ENCODE measurements around the gene KCNMB2.

DNA sequence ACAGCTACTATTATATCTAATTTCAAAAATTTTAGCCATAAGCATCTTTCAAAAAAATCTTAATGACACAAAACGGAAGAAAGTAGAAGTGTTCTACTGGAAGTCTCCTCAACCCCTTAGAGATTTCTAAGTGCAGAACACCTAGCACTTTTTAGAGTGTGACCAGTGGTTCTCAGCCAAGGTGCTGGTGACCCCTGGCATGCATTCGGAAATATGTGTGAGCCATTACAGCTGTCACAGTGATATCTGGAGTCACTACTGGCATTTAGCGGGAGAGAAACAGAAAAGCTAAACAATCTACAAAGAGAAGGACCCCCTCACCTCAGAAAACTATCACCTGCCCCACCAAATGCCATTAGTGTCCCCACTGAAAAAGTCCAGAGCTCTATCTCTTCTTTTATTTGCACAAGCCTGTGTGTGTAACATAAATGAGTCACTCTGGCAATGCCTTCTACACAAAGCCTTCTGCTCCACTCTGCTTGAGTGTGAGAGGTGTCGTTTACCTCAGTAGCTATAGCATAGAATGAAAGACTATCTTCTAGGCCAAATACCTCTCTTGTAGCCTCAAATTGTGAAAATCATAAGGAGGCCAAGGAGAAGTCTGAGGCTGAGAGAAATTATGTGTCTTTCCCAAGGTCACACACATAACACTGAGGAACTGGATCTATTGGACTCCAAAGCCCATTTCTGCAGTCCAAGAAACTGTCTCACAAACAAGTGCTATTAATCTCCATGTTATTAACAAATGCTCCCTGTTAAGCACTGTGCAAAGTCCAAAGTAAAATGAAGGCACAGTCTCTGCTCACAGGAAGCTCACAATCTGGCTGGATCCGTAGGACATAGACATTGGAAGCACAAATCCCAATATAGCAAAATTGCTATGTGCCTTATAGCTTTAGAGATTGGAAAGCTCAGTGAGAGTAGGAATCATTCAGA lies 28.5 kb upstream of the KCNMB2 start:
- TF ChIP-seq, protein P1, sequence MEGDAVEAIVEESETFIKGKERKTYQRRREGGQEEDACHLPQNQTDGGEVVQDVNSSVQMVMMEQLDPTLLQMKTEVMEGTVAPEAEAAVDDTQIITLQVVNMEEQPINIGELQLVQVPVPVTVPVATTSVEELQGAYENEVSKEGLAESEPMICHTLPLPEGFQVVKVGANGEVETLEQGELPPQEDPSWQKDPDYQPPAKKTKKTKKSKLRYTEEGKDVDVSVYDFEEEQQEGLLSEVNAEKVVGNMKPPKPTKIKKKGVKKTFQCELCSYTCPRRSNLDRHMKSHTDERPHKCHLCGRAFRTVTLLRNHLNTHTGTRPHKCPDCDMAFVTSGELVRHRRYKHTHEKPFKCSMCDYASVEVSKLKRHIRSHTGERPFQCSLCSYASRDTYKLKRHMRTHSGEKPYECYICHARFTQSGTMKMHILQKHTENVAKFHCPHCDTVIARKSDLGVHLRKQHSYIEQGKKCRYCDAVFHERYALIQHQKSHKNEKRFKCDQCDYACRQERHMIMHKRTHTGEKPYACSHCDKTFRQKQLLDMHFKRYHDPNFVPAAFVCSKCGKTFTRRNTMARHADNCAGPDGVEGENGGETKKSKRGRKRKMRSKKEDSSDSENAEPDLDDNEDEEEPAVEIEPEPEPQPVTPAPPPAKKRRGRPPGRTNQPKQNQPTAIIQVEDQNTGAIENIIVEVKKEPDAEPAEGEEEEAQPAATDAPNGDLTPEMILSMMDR (IDR thresholded peaks at IDR 0.05; ENCODE audit: low read depth, low read length): no peak
- TF ChIP-seq EZH2phosphoT487 (IDR thresholded peaks at IDR 0.05; ENCODE audit: low read depth): no peak

Data from OCI-LY3 (cell line).